Skeletal muscle satellite cell (primary cell): Measurements from ENCODE around the gene ASPSCR1.
A peak's percentile ranks its signal among the peaks of the same experiment; 100 is the strongest.
"Not testable (repeated sequence)": the region's sequence is repeated elsewhere in the genome, so short reads cannot be mapped to it uniquely, and the experiment has no call there.

Experiments used
- H3K27me3 ChIP-seq: 2 replicates; pipeline ENCODE4 v1.7.0; 2013; ENCODE audit warnings: low read length; ENCODE audit not compliant: control insufficient read depth, insufficient read depth
- H3K36me3 ChIP-seq: 2 replicates; pipeline ENCODE4 v1.7.0; 2013; ENCODE audit warnings: mild to moderate bottlenecking, control low read depth, low read length; ENCODE audit not compliant: insufficient read depth
- H3K4me1 ChIP-seq: 2 replicates; pipeline ENCODE4 v1.7.0; 2013; ENCODE audit warnings: low read length; ENCODE audit not compliant: control insufficient read depth, insufficient read depth
- H3K4me2 ChIP-seq: 2 replicates; pipeline ENCODE4 v1.7.0; 2013; ENCODE audit warnings: mild to moderate bottlenecking, low read length
- H3K4me3 ChIP-seq: 2 replicates; pipeline ENCODE4 v1.7.0; 2013; ENCODE audit warnings: low read length
- H3K9ac ChIP-seq: 2 replicates; pipeline ENCODE4 v1.7.0; 2013; ENCODE audit warnings: mild to moderate bottlenecking, low read depth, low read length, moderate library complexity
- H3K9me3 ChIP-seq: replicated peaks from 2 replicates; pipeline ENCODE4 v1.7.0; 2013; ENCODE audit warnings: mild to moderate bottlenecking, control low read depth, low read length

The ASPSCR1 gene

DNA sequence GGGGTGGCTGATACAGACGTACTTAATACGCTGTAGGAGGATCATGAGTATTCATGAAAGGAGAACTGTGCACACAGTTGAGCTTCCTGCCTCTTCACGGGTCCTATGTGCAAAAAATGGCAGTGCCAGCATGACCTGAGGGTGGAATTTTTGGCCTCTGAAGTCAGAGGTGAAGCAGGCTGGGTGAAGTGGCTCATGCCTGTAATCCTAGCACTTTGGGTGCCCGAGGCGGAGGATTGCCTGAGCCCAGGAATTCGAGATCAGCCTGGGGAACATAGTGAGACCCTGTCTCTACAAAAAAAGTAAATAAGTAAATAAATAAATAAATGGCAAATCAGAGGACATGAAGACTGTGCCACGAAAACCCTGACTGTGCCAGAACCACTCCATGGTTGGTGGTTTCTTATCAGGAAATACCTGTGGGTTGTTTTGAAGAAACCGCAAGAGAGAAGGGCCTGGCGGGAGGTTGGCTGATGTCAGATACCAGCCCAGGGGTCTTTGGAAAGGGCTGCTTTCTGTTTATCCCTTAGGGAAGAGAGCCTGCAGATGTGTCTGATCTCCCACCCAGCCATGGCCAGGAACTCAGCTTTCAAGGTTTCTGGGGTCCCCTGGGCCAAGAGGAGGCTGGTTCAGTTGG lies 3.4 kb downstream of the ASPSCR1 start:
- Histone ChIP-seq H3K9ac (no peak overlapping the region), H3K4me2 (no peak overlapping the region), H3K4me1 (peaks cover 13% of the 10 kb centered on the region), H3K27me3 (no peaks in the 10 kb centered on the region), H3K4me3 (no peak overlapping the region), H3K9me3 (no peaks in the 10 kb centered on the region), H3K36me3 (peaks cover 20% of the 10 kb centered on the region)

DNA sequence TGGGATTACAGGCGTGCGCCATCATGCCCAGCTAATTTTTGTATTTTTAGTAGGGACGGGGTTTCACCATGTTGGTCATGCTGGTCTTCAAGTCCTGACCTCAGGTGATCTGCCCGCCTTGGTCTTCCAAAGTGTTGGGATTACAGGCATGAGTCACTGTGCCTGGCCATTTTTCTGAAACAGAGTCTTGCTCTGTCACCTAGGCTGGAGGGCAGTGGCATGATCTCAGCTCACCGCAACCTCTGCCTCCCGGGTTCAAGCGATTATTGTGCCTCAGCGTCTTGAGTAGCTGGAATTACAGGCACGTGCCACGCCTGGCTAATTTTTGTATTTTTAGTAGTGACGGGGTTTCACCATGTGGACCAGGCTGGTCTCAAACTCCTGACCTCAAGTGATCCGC lies 4.1 kb downstream of the ASPSCR1 start:
- not testable (repeated sequence) for H3K27me3 ChIP-seq, H3K9ac ChIP-seq, H3K9me3 ChIP-seq, H3K4me3 ChIP-seq, H3K4me2 ChIP-seq
- Histone ChIP-seq H3K4me1 (peaks cover 11% of the 10 kb centered on the region), H3K36me3 (peaks cover 22% of the 10 kb centered on the region)

DNA sequence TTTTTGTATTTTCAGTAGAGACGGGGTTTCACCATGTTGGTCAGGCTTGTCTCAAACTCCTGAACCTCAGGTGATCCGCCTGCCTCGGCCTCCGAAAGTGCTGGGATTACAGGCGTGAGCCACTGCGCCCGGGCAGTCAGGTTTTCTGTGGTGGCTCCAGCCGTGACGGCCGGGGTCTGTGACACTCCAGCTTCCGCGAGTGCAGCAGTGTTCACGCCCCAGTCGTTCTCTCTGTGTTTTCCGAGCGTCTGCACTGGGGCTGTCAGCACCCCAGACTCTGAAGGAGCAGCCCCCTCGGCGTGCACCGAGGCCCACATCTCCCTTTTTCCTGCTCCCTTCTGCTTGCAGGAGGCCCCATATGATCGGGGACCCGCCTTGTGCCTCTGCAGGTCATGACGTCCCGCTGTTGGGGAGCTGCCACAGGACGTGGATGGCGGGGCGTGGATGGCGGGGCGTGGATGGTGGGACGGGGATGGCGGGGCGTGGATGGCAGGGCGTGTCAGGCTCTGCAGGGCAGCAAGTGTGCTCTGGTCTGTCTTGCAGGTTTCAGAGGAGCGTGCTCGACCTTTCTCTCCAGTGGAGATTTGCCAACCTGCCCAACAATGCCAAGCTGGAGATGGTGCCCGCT lies 5.7 kb downstream of the ASPSCR1 start:
- H3K36me3 ChIP-seq, result peaks cover 24% of the 10 kb centered on the region
- no peak overlapping the region for H3K4me3 ChIP-seq
- H3K4me2 ChIP-seq, result no peak overlapping the region
- peaks cover 5% of the 10 kb centered on the region for H3K4me1 ChIP-seq
- no peaks in the 10 kb centered on the region for H3K9me3 ChIP-seq
- H3K27me3 ChIP-seq, result no peaks in the 10 kb centered on the region
- no peak overlapping the region for H3K9ac ChIP-seq

DNA sequence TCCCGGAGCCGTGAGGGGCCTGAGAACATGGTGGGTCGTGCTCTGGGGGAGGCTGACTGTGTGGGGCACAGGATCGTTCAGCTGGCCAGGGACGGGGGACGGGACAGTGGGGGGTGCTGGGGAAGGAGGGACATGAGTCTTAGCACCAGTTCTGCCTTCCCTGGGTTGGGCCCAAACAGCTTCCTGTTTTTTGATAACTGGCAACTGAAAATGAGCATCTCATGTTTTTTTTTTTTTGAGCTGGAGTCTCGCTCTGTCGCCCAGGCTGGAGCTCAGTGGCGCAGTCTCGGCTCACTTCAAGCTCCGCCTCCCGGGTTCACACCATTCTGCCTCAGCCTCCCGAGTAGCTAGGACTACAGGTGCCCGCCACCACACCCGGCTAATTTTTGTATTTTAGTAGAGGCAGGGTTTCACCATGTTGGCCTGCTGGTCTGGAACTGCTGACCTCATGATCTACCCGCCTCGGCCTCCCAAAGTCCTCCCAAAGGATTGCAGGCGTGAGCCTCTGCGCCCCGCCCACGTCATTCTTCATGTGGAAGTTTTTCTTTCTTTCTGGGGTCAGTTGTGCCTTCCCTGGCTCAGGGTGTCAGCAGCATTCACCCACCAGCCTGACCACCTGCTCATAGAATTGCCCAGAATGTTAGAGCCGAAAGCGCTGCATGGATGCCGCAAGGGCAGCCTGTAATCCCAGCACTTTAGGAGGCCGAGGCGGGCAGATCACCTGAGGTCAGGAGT lies 6.4 kb downstream of the ASPSCR1 start:
- H3K4me3 ChIP-seq, result no peak overlapping the region
- no peaks in the 10 kb centered on the region for H3K9me3 ChIP-seq
- H3K4me2 ChIP-seq, result no peak overlapping the region
- no peaks in the 10 kb centered on the region for H3K27me3 ChIP-seq
- peaks cover under 1% of the 10 kb centered on the region for H3K4me1 ChIP-seq
- H3K36me3 ChIP-seq, result peaks cover 24% of the 10 kb centered on the region
- no peak overlapping the region for H3K9ac ChIP-seq

DNA sequence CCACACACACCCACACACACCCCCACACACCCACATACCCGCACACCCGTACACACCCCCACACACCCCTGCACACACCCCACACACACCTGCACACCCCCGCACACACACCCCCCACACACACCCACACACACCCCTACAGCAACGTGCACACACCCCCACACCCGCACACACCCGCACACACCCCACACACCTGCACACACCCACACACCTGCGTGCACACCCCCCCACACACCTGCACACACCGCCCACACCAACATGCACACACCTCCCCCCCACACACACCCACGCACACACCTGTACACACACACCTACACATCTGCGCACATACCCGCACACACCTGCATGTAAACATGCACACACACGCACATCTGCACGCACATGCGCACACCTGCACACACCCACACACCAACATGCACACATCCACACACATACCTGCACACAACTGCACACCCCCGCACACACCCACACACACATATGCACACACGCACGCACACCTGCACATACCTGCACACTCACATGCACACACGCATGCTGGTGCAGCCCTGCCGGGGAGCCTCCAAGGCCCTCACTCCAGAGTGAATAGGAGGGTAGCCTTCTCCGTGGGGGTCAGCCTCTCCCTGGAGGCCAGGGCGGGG lies 7.5 kb downstream of the ASPSCR1 start:
- no peak overlapping the region for H3K4me2 ChIP-seq
- no peaks in the 10 kb centered on the region for H3K9me3 ChIP-seq
- no peak overlapping the region for H3K9ac ChIP-seq
- no peak overlapping the region for H3K4me3 ChIP-seq
- no peaks in the 10 kb centered on the region for H3K4me1 ChIP-seq
- peaks cover 24% of the 10 kb centered on the region for H3K36me3 ChIP-seq
- H3K27me3 ChIP-seq, result no peaks in the 10 kb centered on the region

DNA sequence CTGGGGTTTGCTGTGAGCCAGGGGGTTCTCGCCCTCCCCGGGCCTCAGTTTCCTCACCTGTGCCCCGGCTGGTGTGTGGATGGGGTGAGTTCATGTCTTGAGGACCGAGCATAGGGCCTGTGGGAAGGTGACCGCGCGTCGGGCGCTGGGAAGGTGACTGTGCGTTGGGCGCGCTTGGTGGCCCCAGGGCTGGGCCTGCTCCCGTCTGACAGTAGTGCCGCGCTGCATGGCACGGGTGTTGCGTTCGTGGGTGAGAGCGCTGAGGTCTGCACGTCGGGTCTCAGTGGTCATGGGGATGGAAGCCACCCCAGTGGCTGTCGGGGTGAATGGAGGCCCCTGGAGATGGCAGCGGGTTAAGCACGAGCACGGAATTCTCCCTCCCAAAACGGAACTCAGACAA lies 9.2 kb downstream of the ASPSCR1 start:
- Histone ChIP-seq H3K4me2 (no peak overlapping the region), H3K9ac (no peak overlapping the region), H3K36me3 (peaks cover 22% of the 10 kb centered on the region), H3K27me3 (no peaks in the 10 kb centered on the region), H3K4me1 (peaks cover 5% of the 10 kb centered on the region), H3K9me3 (no peaks in the 10 kb centered on the region), H3K4me3 (no peak overlapping the region)

DNA sequence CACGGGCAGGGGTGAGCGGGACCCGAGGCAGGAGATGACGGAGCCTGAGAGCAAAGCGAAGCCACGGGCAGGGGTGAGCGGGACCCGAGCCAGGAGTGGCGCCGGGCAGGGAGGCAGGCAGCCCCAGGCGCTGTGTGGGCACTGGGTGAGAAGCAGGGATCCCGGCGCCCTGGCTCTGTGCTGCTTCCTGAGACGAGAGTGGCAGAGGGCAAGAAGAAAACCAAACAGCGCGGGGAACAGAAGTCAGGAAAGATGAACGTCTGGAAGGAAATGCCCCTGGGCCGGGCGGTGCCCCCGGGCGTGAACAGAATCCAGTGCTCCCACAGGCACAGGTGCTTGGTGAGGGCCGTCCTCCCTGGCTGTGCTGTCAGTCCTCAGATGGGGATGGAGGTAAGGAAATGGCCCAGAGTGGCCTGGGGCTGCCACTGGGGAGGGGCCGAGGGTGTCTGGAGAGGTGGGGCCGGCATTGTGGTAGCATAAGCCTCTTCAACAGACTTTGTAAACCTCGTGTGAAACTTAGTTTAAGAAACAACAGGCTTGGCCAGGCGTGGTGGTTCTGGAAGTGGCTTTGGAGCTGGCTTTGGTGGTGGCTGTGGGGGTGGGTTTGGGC lies 9.8 kb downstream of the ASPSCR1 start:
- H3K9me3 ChIP-seq, result no peaks in the 10 kb centered on the region
- peaks cover 22% of the 10 kb centered on the region for H3K36me3 ChIP-seq
- H3K9ac ChIP-seq, result no peak overlapping the region
- H3K4me3 ChIP-seq, result no peak overlapping the region
- no peaks in the 10 kb centered on the region for H3K27me3 ChIP-seq
- no peak overlapping the region for H3K4me2 ChIP-seq
- peaks cover 11% of the 10 kb centered on the region for H3K4me1 ChIP-seq

DNA sequence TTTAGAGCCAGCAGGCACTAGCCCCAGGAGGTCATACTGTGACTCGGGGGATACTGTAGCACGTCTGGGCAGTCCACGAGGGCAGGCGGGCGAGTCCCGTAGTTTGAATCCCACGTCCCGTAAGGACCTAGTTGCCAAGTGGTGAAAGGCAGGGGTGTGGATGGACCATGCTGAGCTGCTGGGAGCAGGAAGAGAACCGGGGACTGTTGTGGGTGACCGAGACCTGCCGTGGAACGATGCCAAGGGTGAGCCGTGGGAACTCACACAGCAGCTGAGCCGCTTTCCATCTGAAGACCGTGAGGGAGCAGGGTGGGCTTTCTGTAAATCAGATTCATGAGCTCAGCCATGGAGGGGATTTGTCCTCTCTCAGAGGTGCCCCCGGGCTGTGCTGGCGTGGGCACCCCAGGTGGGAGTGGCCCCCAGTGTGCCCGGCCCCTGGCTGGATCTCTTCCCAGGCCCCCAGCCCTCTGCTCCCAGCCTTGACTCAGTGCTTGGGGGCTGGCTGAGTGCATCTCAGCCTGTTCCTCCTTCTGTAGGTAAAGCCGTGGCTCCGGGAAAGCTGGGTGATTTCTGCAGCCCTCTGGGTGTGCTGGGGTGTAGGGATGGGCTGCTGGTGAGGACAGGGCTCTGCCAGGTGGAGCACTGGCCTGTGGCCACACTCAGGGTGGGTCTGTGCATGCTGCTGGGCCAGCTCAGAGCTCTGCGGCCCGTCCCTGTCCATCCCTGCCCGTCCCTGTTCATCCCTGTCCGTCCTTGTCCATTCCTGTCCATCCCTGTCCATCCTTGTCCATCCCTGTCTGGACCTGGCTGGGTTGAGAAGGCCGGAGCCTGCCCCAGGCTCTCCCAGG lies 13.6 kb downstream of the ASPSCR1 start:
- H3K9me3 ChIP-seq, result no peaks in the 10 kb centered on the region
- H3K9ac ChIP-seq, result no peak overlapping the region
- H3K4me3 ChIP-seq, result peak overlapping the region; percentile 7
- H3K36me3 ChIP-seq, result peaks cover 9% of the 10 kb centered on the region
- peaks cover 17% of the 10 kb centered on the region for H3K4me1 ChIP-seq
- no peaks in the 10 kb centered on the region for H3K27me3 ChIP-seq
- H3K4me2 ChIP-seq, result peak overlapping the region; percentile 74

DNA sequence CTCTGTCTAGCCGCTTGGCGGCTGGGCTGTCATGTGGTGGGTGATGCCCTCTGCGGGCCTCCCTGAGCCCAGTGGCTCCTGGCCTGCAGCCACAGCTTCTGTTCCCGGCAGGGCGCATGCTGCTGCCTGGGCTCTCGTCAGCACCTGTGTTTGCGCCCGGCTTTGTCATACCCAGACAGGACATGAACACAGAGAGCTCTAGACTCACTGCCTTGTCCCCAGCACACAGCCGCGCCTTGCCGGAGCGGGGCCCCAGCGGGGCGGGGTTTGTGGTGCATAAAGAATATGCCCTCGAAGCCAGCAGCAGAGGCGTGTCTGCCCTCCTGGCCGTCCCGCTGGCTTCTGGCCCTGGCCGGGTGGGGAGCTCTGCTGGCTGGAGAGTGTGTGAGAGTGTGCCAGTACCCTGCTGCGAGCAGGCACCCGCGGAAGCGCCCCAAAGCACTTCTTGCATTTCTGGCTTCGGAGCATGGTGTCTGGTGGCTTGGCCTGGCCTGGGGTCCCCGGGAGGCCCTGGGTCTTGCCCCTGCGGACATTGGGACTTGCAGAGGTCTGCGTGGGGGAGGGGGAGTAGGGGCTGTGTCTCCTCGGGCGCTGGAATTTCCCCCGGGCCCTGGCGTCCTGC lies 14.4 kb downstream of the ASPSCR1 start:
- H3K9ac ChIP-seq, result peak overlapping the region; percentile 31
- H3K4me2 ChIP-seq, result peak overlapping the region; percentile 74
- H3K36me3 ChIP-seq, result peaks cover 10% of the 10 kb centered on the region
- no peaks in the 10 kb centered on the region for H3K9me3 ChIP-seq
- no peaks in the 10 kb centered on the region for H3K27me3 ChIP-seq
- peaks cover 17% of the 10 kb centered on the region for H3K4me1 ChIP-seq
- peak overlapping the region; percentile 7 for H3K4me3 ChIP-seq

DNA sequence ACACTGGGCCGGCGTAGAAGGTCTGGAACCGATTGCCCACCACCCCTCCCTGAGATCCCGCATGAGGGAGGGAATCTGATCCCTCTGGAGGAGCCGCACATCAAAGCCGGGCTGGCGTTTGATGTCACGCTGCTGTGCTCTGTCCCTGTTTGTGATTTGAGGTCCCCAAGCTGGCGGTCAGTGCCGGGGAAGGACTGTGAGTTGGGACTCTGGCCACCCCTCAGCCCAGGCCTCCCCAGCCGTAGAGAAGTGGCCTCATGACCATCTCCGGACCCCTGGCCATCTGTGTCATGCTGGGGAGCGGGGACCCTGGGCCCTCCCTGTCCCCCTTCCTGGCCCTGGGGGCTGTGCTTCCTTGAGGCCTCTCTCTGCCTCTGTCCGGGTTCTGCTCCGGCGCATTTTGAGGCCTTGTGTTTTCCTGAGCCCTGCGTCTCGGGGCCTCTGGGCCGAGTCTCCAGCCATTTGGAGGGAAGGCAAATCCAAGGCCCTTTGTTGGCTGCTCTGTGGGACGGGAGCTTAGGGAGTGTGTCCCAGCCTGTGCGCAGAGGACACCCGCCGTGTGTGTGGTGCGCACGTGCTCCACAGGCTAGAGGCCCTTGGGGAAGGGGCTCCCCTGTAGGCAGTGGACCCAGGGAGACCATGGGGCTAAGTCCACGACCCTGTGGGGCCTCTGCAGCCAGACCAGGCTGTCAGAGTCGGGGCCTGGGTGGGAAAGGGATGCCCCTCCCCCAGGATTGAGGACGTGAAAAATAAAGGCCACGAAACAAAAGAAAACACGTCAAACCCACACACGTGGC lies 15.1 kb downstream of the ASPSCR1 start:
- H3K9ac ChIP-seq, result peak overlapping the region; percentile 31
- H3K4me3 ChIP-seq, result no peak overlapping the region
- peaks cover 12% of the 10 kb centered on the region for H3K36me3 ChIP-seq
- H3K4me1 ChIP-seq, result peaks cover 17% of the 10 kb centered on the region
- no peaks in the 10 kb centered on the region for H3K27me3 ChIP-seq
- H3K9me3 ChIP-seq, result no peaks in the 10 kb centered on the region
- peak overlapping the region; percentile 74 for H3K4me2 ChIP-seq
